ENCODE data around the gene JPT2. TPM values are rescaled to one million over a fixed set of nuclear protein-coding genes. Genes with fewer than 3 reads are reported as not detected.

Gene JPT2
- total and polyA plus RNA-seq, 2 experiments from 2014 or later, result 43.8 to 139 TPM

- TF ChIP-seq ZNF462 (CRISPR knock-in tag; IDR thresholded peaks at IDR 0.05) (no peak), EZH2phosphoT487 (IDR thresholded peaks at IDR 0.05; ENCODE audit: unreplicated experiment) (no peak), POLR2AphosphoS5 (IDR thresholded peaks at IDR 0.05; ENCODE audit: low read depth) (no peak), CTCF (conservative IDR thresholded peaks at IDR 0.05; ENCODE audit: low read depth in 2 of 2) (no peak), JUNB (IDR thresholded peaks at IDR 0.05; ENCODE audit: unreplicated experiment) (no peak), ETS1 (IDR thresholded peaks at IDR 0.05) (no peak)
Observed at GRCh38 chr16:1678500-1679098, 520 bp downstream of the JPT2 start (continued).
